Activated T-helper 17 cell treated with anti-CD3 and anti-CD28 coated beads, Interleukin-2, amount 50 U/mL, for 72 hours (primary cell): Measurements from ENCODE around the gene CCL5. TPM values are rescaled to one million over a fixed set of nuclear protein-coding genes. Genes with fewer than 3 reads are reported as not detected.

Experiments used
- ATAC-seq: fragments of 150-1000 bp; cut with Tn5 transposase; replicated peaks from 2 replicates; pipeline ENCODE4 v1.10.0; 2021; ENCODE audit warnings: mild to moderate bottlenecking, moderate library complexity
- H3K27ac Mint-ChIP-seq: one replicate; pipeline ENCODE4 v1.8.0; 2022; ENCODE audit warnings: mixed read lengths
- H3K27me3 Mint-ChIP-seq: one replicate; pipeline ENCODE4 v1.8.0; 2022; ENCODE audit warnings: mixed read lengths
- H3K36me3 Mint-ChIP-seq: one replicate; pipeline ENCODE4 v1.8.0; 2022; ENCODE audit warnings: low read depth, mild to moderate bottlenecking, mixed read lengths
- H3K4me1 Mint-ChIP-seq: one replicate; pipeline ENCODE4 v1.8.0; 2022; ENCODE audit warnings: mixed read lengths
- H3K4me3 Mint-ChIP-seq: one replicate; pipeline ENCODE4 v1.8.0; 2022; ENCODE audit warnings: mild to moderate bottlenecking, mixed read lengths
- H3K9me3 Mint-ChIP-seq: one replicate; pipeline ENCODE4 v1.8.0; 2022; ENCODE audit warnings: mixed read lengths
- total RNA-seq, 2 donors: library from RNA; stranded (reverse); gene quantifications; one replicate each; pipeline ENCODE4 v1.2.3, GENCODE V29; 2022

The CCL5 gene
- total RNA-seq, 2 donors from 2014 or later = 17.2 to 22.5 TPM

GRCh38 chr17:35866341-35866950 is 13.7 kb downstream of the CCL5 start:
- no peak overlapping the region for H3K27ac Mint-ChIP-seq
- no peak for ATAC-seq

GRCh38 chr17:35865412-35866340 is 14.5 kb downstream of the CCL5 start:
- H3K27ac Mint-ChIP-seq = peak overlapping the region; percentile 63
- H3K4me1 Mint-ChIP-seq = peaks cover 14% of the 10 kb centered on the region
- peak; percentile 67 for ATAC-seq
- H3K27me3 Mint-ChIP-seq = no peaks in the 10 kb centered on the region
- no peak overlapping the region for H3K4me3 Mint-ChIP-seq
- H3K9me3 Mint-ChIP-seq = no peaks in the 10 kb centered on the region
- H3K36me3 Mint-ChIP-seq = no peaks in the 10 kb centered on the region

More at GRCh38 chr17:35866341-35866950, 13.7 kb downstream of the CCL5 start:
- H3K27me3 Mint-ChIP-seq = no peaks in the 10 kb centered on the region
- H3K36me3 Mint-ChIP-seq = no peaks in the 10 kb centered on the region
- H3K4me3 Mint-ChIP-seq = no peak overlapping the region
- no peaks in the 10 kb centered on the region for H3K9me3 Mint-ChIP-seq
- peaks cover 14% of the 10 kb centered on the region for H3K4me1 Mint-ChIP-seq

GRCh38 chr17:35864853-35865252 is 15.3 kb downstream of the CCL5 start:
- Mint-ChIP-seq H3K27me3 (no peaks in the 10 kb centered on the region), H3K4me3 (no peak overlapping the region), H3K4me1 (peaks cover 13% of the 10 kb centered on the region), H3K27ac (peak overlapping the region; percentile 63), H3K9me3 (no peaks in the 10 kb centered on the region), H3K36me3 (no peaks in the 10 kb centered on the region)
- no peak for ATAC-seq

- H3K4me1 Mint-ChIP-seq = peaks cover 5% of the 10 kb centered on the region
- ATAC-seq = peak; percentile 83
- no peak overlapping the region for H3K4me3 Mint-ChIP-seq
- H3K27ac Mint-ChIP-seq = peak overlapping the region; percentile 40
- H3K27me3 Mint-ChIP-seq = no peaks in the 10 kb centered on the region
- H3K36me3 Mint-ChIP-seq = peaks cover 16% of the 10 kb centered on the region
- no peaks in the 10 kb centered on the region for H3K9me3 Mint-ChIP-seq
These were observed 23.6 kb downstream of the CCL5 start for GRCh38 chr17:35856603-35857002.

- Mint-ChIP-seq H3K9me3 (no peaks in the 10 kb centered on the region), H3K4me1 (peaks cover 10% of the 10 kb centered on the region), H3K27me3 (no peaks in the 10 kb centered on the region), H3K36me3 (peaks cover 23% of the 10 kb centered on the region), H3K4me3 (no peak overlapping the region), H3K27ac (no peak overlapping the region)
- ATAC-seq = no peak
These were observed 24.2 kb downstream of the CCL5 start for GRCh38 chr17:35855965-35856364.

GRCh38 chr17:35849469-35850348 is 30.5 kb downstream of the CCL5 start:
- H3K9me3 Mint-ChIP-seq = no peaks in the 10 kb centered on the region
- H3K4me3 Mint-ChIP-seq = no peak overlapping the region
- peak overlapping the region; percentile 13 for H3K27ac Mint-ChIP-seq

GRCh38 chr17:35847633-35848373 is 32.4 kb downstream of the CCL5 start:
- no peak overlapping the region for H3K4me3 Mint-ChIP-seq
- peaks cover 93% of the 10 kb centered on the region for H3K36me3 Mint-ChIP-seq
- H3K4me1 Mint-ChIP-seq = peaks cover 15% of the 10 kb centered on the region
- H3K9me3 Mint-ChIP-seq = no peaks in the 10 kb centered on the region
- no peak for ATAC-seq
- no peak overlapping the region for H3K27ac Mint-ChIP-seq
- H3K27me3 Mint-ChIP-seq = no peaks in the 10 kb centered on the region

More at GRCh38 chr17:35849469-35850348, 30.5 kb downstream of the CCL5 start:
- Mint-ChIP-seq H3K27me3 (no peaks in the 10 kb centered on the region), H3K36me3 (peaks cover 83% of the 10 kb centered on the region), H3K4me1 (peaks cover 11% of the 10 kb centered on the region)
- peak; percentile 81 for ATAC-seq

- no peaks in the 10 kb centered on the region for H3K27me3 Mint-ChIP-seq
- H3K4me3 Mint-ChIP-seq = no peak overlapping the region
- ATAC-seq = no peak
- peaks cover 94% of the 10 kb centered on the region for H3K36me3 Mint-ChIP-seq
- H3K27ac Mint-ChIP-seq = peak overlapping the region; percentile 20
- H3K4me1 Mint-ChIP-seq = peaks cover 15% of the 10 kb centered on the region
- no peaks in the 10 kb centered on the region for H3K9me3 Mint-ChIP-seq
These were observed 33.2 kb downstream of the CCL5 start for GRCh38 chr17:35847006-35847405.

GRCh38 chr17:35846055-35846809 is 33.9 kb downstream of the CCL5 start:
- peak; percentile 13 for ATAC-seq
- Mint-ChIP-seq H3K4me1 (peaks cover 12% of the 10 kb centered on the region), H3K4me3 (no peak overlapping the region), H3K27me3 (no peaks in the 10 kb centered on the region), H3K9me3 (no peaks in the 10 kb centered on the region), H3K27ac (peak overlapping the region; percentile 20), H3K36me3 (peaks cover 97% of the 10 kb centered on the region)

- no peaks in the 10 kb centered on the region for H3K9me3 Mint-ChIP-seq
- no peak for ATAC-seq
- no peaks in the 10 kb centered on the region for H3K27me3 Mint-ChIP-seq
- H3K4me3 Mint-ChIP-seq = no peak overlapping the region
- H3K4me1 Mint-ChIP-seq = peaks cover 7% of the 10 kb centered on the region
- H3K27ac Mint-ChIP-seq = no peak overlapping the region
- peaks cover 100% of the 10 kb centered on the region for H3K36me3 Mint-ChIP-seq
These were observed 35.6 kb downstream of the CCL5 start for GRCh38 chr17:35844547-35844946.

- H3K27me3 Mint-ChIP-seq = no peaks in the 10 kb centered on the region
- H3K4me3 Mint-ChIP-seq = no peak overlapping the region
- peak overlapping the region; percentile 30 for H3K27ac Mint-ChIP-seq
- H3K36me3 Mint-ChIP-seq = peaks cover 98% of the 10 kb centered on the region
- ATAC-seq = no peak
- H3K4me1 Mint-ChIP-seq = peaks cover 4% of the 10 kb centered on the region
- no peaks in the 10 kb centered on the region for H3K9me3 Mint-ChIP-seq
These were observed 36.5 kb downstream of the CCL5 start for GRCh38 chr17:35843698-35844097.

- Mint-ChIP-seq H3K27ac (no peak overlapping the region), H3K4me1 (peaks cover 4% of the 10 kb centered on the region), H3K36me3 (peaks cover 98% of the 10 kb centered on the region), H3K9me3 (no peaks in the 10 kb centered on the region), H3K4me3 (no peak overlapping the region), H3K27me3 (no peaks in the 10 kb centered on the region)
- no peak for ATAC-seq
These were observed 37.9 kb downstream of the CCL5 start for GRCh38 chr17:35842239-35842638.

GRCh38 chr17:35841505-35841904 is 38.7 kb downstream of the CCL5 start:
- Mint-ChIP-seq H3K9me3 (no peaks in the 10 kb centered on the region), H3K4me1 (peaks cover 4% of the 10 kb centered on the region), H3K27me3 (no peaks in the 10 kb centered on the region), H3K27ac (no peak overlapping the region), H3K4me3 (no peak overlapping the region), H3K36me3 (peaks cover 98% of the 10 kb centered on the region)
- ATAC-seq = no peak
